Measurements from ENCODE around the gene C2orf69.

Gene C2orf69

GRCh38 chr2:199973703-199974102, 62.6 kb downstream of the C2orf69 start:
- no peak for DNase-seq

GRCh38 chr2:199975273-199975895, 64.3 kb downstream of the C2orf69 start:
- DNase-seq = no peak

Data from CD4-positive, alpha-beta T cell treated with Interferon gamma for 1 hour (primary cell).